KBM-7 (cell line): ENCODE results near the gene ZNF629.

Experiments used
- DNase-seq: peaks from one replicate; pipeline ENCODE4 v3.0.0-alpha.2; 2015
- in situ Hi-C: fragments of 300-500 bp; cut with MboI; formaldehyde crosslinking; loops from 2 replicates; pipeline ENCODE4 v1.14.3; 2020; ENCODE audit warnings: low sequenced_read_pairs, low pct_unique_long_range_greater_than_20kb, mixed read lengths

Gene ZNF629

GRCh38 chr16:30769379-30770089, 17.5 kb downstream of the ZNF629 start:
- in situ Hi-C loops, result no loop called here
- DNase-seq, result no peak

- in situ Hi-C loops, result no loop called here
Measured at GRCh38 chr16:30768583-30769181, 18.3 kb downstream of the ZNF629 start.

DNA sequence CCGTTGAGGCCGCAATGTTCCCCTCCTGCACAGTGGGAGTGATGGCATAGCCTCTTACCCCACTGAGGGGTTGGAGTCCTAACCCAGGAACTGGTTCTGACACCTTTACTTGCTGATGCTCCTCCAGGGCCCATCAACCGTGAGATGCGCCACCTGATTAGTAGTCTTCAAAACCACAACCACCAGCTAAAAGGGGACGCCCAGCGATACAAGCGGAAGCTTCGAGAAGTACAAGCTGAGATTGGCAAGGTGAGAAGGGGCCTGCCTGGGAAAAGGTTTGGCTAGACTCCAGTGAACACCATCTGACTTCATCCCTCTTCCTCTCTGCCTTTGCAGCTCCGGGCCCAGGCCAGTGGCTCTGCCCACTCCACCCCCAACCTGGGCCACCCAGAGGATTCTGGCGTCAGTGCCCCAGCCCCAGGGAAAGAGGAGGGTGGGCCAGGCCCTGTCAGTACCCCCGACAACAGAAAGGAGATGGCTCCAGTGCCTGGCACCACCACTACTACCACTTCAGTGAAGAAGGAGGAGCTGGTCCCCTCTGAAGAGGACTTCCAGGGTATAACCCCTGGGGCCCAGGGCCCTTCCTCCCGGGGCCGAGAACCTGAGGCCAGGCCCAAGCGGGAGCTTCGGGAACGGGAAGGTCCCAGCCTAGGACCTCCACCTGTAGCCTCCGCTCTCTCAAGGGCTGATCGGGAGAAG, 19.1 kb downstream of the ZNF629 start:
- in situ Hi-C loops, result no loop called here

More at GRCh38 chr16:30768583-30769181, 18.3 kb downstream of the ZNF629 start:
- no peak for DNase-seq

DNA sequence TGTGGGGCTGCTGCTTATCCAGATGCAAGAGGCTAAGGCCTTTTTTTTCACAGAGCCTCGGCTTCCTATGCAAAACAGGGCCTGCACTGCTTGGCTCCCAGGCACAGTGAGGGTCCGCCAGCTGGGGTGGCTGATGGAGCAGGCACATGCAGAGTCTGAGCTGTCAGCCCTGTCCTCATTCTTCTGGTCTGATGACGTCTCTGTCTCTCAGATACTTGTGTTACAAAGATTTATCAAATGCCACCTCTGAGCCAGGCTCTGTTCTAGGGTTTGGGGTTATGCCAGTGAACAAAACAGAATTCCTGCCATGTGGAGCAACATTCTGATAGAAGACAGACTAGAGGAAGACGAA, 20.1 kb downstream of the ZNF629 start:
- DNase-seq, result no peak
- in situ Hi-C loops, result no loop called here

More for the DNA sequence above, 19.1 kb downstream of the ZNF629 start:
- DNase-seq, result no peak

- in situ Hi-C loops, result no loop called here
- DNase-seq, result no peak
Measured at GRCh38 chr16:30766206-30766932, 20.6 kb downstream of the ZNF629 start.

DNA sequence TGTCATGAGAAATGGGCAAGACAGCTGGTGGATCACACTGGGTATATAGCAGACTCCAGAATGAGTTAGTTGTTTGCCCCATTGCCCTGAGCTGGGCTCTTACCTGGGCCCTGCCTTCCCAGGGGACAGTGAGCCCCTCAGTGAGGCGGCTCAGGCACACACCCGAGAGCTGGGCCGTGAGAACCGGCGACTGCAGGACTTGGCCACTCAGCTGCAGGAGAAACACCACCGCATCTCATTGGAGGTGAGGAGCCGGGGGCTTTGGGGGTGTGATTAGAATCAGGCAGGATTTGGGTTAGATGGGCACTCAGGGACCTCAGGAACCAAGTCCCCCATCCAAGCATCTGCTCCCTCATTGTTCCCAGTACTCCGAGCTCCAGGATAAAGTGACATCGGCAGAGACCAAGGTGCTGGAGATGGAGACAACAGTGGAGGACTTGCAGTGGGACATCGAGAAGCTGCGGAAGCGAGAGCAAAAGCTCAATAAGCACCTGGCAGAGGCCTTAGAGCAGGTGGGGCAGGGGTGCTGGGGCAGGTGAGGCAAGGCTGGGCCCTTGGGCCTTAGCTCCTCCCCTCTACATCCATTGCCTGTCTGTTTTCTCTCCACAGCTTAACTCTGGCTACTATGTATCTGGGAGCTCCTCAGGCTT, 22.1 kb downstream of the ZNF629 start:
- DNase-seq, result no peak
- in situ Hi-C loops, result no loop called here

DNA sequence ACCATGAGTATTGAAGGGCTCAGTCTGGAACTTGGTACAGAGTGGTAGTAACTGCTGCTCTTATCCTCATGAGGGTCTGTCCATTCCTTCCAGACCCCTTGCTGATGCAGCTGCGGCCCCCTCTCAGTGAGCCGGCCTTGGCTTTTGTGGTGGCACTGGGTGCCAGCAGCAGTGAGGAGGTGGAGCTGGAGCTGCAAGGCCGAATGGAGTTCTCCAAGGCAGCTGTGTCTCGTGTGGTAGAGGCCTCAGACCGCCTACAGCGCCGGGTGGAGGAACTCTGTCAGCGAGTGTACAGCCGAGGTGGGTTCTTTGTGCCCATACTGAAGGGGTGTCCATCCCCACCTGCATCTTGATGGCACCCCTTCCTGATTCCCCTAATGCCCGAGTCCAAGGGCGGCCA, 22.9 kb downstream of the ZNF629 start:
- no peak for DNase-seq
- in situ Hi-C loops, result no loop called here

DNA sequence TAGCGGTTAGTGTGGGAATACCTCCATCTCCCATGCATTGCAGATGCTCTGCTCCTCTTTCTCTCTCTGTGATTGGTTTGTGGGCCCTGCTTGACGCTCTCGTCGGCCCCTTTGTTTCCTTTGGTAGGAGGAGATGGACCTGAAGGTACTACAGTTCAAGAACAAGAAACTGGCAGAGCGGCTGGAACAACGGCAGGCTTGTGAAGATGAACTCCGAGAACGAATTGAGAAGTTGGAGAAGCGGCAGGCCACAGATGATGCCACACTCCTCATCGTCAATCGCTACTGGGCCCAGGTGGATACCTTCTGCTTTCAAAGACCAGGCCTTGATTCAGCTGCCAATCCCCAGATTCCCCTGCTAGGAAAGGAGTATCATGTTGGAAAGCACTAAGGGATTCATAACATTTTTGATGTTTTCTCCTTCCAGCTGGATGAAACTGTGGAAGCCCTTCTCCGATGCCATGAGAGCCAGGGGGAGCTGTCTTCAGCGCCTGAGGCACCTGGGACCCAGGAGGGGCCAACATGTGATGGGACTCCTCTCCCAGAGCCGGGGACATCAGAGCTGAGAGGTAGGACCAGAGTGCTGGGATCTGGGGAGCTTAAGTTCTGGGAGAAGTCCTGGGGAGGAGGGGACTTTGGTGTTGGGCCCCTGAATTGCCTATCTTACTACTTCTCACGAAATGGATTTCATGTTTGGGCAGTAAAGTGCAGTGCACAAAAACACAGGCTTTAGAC, 23.8 kb downstream of the ZNF629 start:
- in situ Hi-C loops, result no loop called here
- DNase-seq, result no peak

DNA sequence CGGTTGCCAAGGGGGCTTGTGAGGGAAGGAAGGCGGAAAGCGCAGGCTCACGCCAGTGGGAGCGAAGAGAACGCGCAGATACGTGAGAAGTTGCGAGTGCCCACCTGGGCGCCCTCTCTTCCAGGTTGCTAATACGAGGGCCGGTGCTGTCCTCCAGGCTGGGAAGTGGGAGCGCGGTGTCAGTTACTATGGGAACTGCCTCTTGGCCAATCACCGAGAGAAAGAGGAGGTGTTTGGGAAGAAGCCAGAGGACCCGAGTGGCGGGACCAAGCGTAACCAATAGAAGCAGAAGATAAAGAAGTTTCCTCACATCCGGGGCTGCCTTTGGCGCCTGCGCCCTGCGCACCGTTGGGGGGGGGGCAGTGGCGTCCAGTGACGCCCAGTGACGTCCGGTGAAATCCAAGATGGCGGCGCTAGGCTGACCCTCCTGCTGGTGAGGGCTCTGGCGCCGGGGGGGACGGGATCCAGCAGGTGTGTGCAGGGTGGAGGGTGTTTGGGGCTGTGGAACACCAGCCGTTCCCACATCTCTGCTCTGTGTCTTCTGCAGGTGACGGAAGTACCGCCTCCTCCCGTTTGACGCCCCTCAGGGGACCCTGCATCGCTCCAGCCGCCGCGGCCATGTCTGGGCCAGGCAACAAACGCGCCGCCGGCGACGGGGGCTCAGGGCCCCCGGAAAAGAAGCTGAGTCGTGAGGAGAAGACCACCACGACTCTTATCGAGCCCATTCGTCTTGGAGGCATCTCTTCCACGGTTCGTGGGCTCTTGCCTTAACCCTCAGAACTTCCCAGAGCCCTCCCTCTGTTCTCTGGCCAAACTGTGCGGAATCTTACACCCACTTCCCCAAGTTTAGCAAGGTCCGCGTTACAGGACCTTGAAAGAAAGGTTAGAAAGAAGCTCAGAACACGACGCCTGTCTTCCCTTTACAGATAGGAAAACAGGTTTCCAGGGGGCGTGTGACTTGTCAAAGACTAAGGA, 24.8 kb downstream of the ZNF629 start, which contains the start of the genes CFAP119 and RNF40:
TSS of gene CFAP119 (minus strand) at position 135 of the 975 bp plus-strand sequence. CDS start 314 bp downstream, outside the sequence.
TSS of gene RNF40 (plus strand) at position 395 of the 975 bp plus-strand sequence. CDS start at position 619, 224 bp downstream.
- in situ Hi-C loops, result no loop called here
- peak; percentile 98 for DNase-seq

DNA sequence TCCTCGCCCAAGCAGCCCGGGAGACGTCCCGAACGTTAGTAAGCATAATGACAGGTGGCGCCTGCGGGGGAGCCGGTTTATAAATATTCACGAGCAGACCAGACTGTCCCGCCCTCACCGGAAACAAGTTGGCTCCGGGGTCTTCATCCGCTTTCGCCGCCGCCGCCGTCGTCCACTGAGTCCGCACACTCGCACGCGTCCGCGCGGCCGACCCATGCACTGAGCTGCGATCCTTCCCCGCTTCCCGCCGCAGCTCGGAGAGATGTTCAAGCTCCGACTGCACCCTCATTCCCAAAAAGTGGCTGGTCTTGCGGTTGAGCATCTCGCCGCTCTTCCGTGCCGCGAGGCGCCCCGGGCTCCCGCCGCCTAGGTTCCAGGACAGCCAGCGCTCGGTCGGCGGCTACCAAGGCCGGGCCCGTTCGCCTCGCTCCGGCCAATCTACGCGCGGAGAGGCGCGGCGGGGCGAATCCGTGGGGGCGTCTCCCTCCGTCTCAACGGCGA, 25.5 kb downstream of the ZNF629 start:
- DNase-seq, result peak; percentile 67
- in situ Hi-C loops, result no loop called here

DNA sequence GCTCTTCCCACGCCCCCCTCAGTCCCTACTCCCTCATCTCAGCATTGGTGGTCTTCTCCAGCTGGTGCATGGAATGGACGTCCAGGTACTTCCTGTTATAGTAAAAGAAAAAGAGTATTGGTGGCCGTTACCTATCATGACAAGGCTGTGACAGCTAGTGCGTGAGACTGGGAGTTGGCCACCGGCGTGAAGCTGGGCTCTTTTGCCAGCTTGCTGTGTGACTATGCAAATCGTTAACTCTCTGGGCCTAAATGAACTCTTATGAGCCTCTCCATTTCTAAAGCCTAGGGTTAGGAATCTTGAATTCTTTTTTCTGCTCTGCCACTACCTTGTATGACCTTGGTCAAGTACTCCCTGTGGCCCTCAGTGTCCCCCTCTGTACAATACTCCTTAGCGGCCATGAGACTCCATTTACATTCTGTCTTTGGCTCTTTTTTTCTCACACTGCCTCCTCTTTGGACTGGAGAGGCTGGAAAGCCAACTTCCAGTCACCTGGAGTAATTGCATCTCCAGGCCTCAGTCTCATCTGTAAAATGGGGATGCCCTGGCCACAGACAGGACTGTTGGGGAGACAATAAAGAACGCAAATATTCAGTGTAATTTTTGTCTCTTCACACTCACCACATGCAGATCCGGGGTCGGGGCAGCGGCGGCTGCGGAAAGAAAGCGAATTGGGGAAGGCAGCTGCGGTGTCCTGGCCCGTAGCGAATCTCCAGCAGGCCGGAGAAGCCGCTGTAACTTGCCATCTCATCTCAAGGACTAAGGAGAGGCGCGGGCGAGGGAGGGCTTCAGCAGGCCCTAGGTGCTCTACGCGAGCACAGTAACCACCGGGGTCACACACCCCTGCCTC, 26.2 kb downstream of the ZNF629 start:
- in situ Hi-C loops, result no loop called here
- DNase-seq, result no peak

- DNase-seq, result no peak
- in situ Hi-C loops, result no loop called here
Measured at GRCh38 chr16:30760001-30760559, 26.9 kb downstream of the ZNF629 start.

DNA sequence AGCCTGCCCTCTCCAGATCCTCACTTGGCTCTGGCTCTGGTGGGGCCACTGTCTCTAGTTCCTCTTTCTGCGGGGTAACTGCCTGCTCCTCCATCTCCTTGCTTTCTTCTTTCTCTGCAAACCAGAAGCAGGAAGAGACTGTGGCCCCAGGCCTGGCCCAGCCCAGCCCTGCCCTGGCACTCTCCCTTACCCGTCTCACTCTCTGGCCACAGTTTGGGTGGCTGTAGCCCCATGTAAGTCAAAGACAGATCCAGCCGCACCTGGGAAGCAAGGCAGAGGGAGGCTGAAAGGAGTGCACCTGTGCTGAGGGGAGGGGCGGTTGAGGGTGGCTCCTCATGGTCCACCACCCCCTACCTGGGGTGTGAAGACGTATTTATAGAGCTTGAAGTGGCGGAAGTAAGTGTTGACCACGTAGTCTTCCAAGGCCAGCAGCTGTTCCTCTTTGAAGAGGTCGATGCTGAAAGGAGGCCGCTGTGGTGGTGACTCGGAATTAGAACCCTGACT, 28.0 kb downstream of the ZNF629 start:
- in situ Hi-C loops, result no loop called here
- peak; percentile 91 for DNase-seq

DNA sequence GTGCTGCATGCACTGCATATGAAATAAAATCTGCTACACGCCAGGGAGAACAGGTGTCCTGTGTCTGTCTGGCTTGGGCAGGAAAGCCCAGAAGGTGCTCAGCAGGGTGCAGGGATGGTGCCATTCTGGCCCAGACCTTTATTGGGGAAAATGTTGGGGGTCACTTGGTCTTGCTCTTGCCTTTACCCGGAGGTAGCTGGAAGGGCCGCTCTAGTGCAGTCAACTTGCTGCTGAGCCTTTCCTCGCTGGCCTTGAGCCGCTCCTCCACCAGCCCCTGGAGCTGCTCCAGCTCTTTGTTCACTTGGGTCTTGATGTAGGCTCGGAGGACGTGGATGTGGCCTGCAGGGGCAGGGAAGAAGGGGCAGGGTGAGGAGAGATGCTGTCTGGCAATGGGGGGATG, 29.7 kb downstream of the ZNF629 start:
- no peak for DNase-seq
- in situ Hi-C loops, result no loop called here

DNA sequence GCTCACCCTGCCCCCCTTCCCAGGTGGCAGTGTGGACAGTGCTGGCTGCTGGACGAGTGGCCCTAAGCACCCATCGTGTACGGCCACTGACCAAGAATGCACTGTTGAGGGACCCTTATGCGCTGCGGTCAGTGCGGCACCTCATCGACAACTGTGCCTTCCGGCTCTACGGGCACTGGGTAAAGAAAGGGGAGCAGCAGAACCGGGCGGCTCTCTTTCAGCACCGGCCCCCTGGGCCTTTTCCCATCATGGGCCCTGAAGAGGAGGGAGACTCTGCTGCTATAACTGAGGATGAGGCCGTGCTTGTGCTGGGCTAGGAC, 30.3 kb downstream of the ZNF629 start:
- in situ Hi-C loops, result no loop called here
- DNase-seq, result no peak
